Measurements from ENCODE around the gene UBR4.

DNA sequence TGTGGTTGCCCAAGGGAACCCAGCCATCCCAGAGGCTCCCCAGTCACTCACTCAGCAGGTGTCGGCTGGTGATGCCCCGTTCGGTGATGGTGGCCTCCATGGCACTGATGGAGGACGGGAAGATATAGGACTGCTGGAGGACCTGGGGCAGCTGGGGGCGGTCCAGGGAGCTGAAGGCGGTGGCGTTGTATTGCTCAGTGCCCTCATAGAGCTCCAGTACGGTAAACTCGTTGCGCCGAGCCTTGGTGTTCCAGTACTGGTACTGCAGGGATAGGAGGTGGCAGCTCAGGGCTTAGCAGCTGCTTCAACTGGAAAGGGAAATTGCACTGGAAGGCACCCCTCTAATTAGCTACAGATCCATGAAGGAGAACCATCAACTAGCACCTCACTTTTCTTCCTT, 12.5 kb upstream of the UBR4 start:
- TF ChIP-seq, protein P1, sequence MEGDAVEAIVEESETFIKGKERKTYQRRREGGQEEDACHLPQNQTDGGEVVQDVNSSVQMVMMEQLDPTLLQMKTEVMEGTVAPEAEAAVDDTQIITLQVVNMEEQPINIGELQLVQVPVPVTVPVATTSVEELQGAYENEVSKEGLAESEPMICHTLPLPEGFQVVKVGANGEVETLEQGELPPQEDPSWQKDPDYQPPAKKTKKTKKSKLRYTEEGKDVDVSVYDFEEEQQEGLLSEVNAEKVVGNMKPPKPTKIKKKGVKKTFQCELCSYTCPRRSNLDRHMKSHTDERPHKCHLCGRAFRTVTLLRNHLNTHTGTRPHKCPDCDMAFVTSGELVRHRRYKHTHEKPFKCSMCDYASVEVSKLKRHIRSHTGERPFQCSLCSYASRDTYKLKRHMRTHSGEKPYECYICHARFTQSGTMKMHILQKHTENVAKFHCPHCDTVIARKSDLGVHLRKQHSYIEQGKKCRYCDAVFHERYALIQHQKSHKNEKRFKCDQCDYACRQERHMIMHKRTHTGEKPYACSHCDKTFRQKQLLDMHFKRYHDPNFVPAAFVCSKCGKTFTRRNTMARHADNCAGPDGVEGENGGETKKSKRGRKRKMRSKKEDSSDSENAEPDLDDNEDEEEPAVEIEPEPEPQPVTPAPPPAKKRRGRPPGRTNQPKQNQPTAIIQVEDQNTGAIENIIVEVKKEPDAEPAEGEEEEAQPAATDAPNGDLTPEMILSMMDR (IDR thresholded peaks at IDR 0.05; ENCODE audit: poor library complexity): no peak
- TF ChIP-seq EZH2 (IDR thresholded peaks at IDR 0.05; ENCODE audit: borderline replicate concordance) (no peak), EZH2phosphoT487 (IDR thresholded peaks at IDR 0.05; ENCODE audit: low read depth, severe bottlenecking, unreplicated experiment) (no peak)
